T-helper 1 cell treated with Interleukin-12 subunit alpha and Interleukin-12 subunit beta and Interleukin-4 antibody, amounts not matched to agents 30 μg/mL and 1 μg/mL, for 36 hours (primary cell): ENCODE measurements around the gene CPS1.

ENCODE experiments used
- H3K27ac Mint-ChIP-seq: one replicate; pipeline ENCODE4 v1.8.0; 2021; ENCODE audit warnings: mild to moderate bottlenecking, mixed read lengths
- H3K27me3 Mint-ChIP-seq: one replicate; pipeline ENCODE4 v1.8.0; 2021; ENCODE audit warnings: low read depth, mixed read lengths
- H3K36me3 Mint-ChIP-seq: one replicate; pipeline ENCODE4 v1.8.0; 2021; ENCODE audit warnings: low read depth, mixed read lengths
- H3K4me1 Mint-ChIP-seq: one replicate; pipeline ENCODE4 v1.8.0; 2021; ENCODE audit warnings: low read depth, mixed read lengths
- H3K4me3 Mint-ChIP-seq: one replicate; pipeline ENCODE4 v1.8.0; 2021; ENCODE audit warnings: mild to moderate bottlenecking, moderate library complexity, mixed read lengths
- H3K9me3 Mint-ChIP-seq: one replicate; pipeline ENCODE4 v1.8.0; 2021; ENCODE audit warnings: mixed read lengths

CPS1 gene

GRCh38 chr2:210556329-210556980 is at the start of gene CPS1:
Gene CPS1 (plus strand): TSS chr2:210556599. CDS start chr2:210556734, 135 bp downstream.
- Mint-ChIP-seq H3K4me1 (no peaks in the 10 kb centered on the region), H3K36me3 (no peaks in the 10 kb centered on the region), H3K4me3 (no peak within 1 kb of the TSS), H3K27me3 (peaks cover 3% of the 10 kb centered on the region), H3K27ac (no peak within 1 kb of the TSS), H3K9me3 (no peaks in the 10 kb centered on the region)

- no peak overlapping the region for H3K4me3 Mint-ChIP-seq
- H3K36me3 Mint-ChIP-seq: no peaks in the 10 kb centered on the region
- peaks cover 5% of the 10 kb centered on the region for H3K27me3 Mint-ChIP-seq
- H3K9me3 Mint-ChIP-seq: no peaks in the 10 kb centered on the region
- no peak overlapping the region for H3K27ac Mint-ChIP-seq
- H3K4me1 Mint-ChIP-seq: peaks cover 3% of the 10 kb centered on the region
These were observed 40.5 kb upstream of the CPS1 start for GRCh38 chr2:210515911-210516310.

- no peaks in the 10 kb centered on the region for H3K36me3 Mint-ChIP-seq
- H3K27ac Mint-ChIP-seq: no peak overlapping the region
- peaks cover 3% of the 10 kb centered on the region for H3K4me1 Mint-ChIP-seq
- no peak overlapping the region for H3K4me3 Mint-ChIP-seq
- H3K27me3 Mint-ChIP-seq: peaks cover 5% of the 10 kb centered on the region
- no peaks in the 10 kb centered on the region for H3K9me3 Mint-ChIP-seq
These were observed 39.1 kb upstream of the CPS1 start for GRCh38 chr2:210517264-210517663.

- Mint-ChIP-seq H3K36me3 (no peaks in the 10 kb centered on the region), H3K9me3 (no peaks in the 10 kb centered on the region), H3K4me3 (no peak overlapping the region), H3K27ac (no peak overlapping the region), H3K4me1 (peaks cover 3% of the 10 kb centered on the region), H3K27me3 (no peaks in the 10 kb centered on the region)
These were observed 36.8 kb upstream of the CPS1 start for GRCh38 chr2:210519594-210519993.

- peaks cover 3% of the 10 kb centered on the region for H3K4me1 Mint-ChIP-seq
- H3K4me3 Mint-ChIP-seq: no peak overlapping the region
- H3K36me3 Mint-ChIP-seq: no peaks in the 10 kb centered on the region
- H3K9me3 Mint-ChIP-seq: no peaks in the 10 kb centered on the region
- H3K27ac Mint-ChIP-seq: no peak overlapping the region
- no peaks in the 10 kb centered on the region for H3K27me3 Mint-ChIP-seq
These were observed 34.0 kb upstream of the CPS1 start for GRCh38 chr2:210522399-210522798.

GRCh38 chr2:210523650-210524289 is 32.6 kb upstream of the CPS1 start:
- Mint-ChIP-seq H3K36me3 (no peaks in the 10 kb centered on the region), H3K27ac (no peak overlapping the region), H3K27me3 (no peaks in the 10 kb centered on the region), H3K4me1 (peaks cover 3% of the 10 kb centered on the region), H3K9me3 (no peaks in the 10 kb centered on the region), H3K4me3 (no peak overlapping the region)

GRCh38 chr2:210524533-210524932 is 31.9 kb upstream of the CPS1 start:
- no peak overlapping the region for H3K27ac Mint-ChIP-seq
- no peak overlapping the region for H3K4me3 Mint-ChIP-seq
- no peaks in the 10 kb centered on the region for H3K27me3 Mint-ChIP-seq

GRCh38 chr2:210527286-210527685 is 29.1 kb upstream of the CPS1 start:
- Mint-ChIP-seq H3K27ac (no peak overlapping the region), H3K9me3 (no peaks in the 10 kb centered on the region), H3K36me3 (no peaks in the 10 kb centered on the region), H3K4me1 (no peaks in the 10 kb centered on the region), H3K4me3 (no peak overlapping the region), H3K27me3 (no peaks in the 10 kb centered on the region)

More at GRCh38 chr2:210524533-210524932, 31.9 kb upstream of the CPS1 start:
- Mint-ChIP-seq H3K36me3 (no peaks in the 10 kb centered on the region), H3K9me3 (no peaks in the 10 kb centered on the region), H3K4me1 (peaks cover 1% of the 10 kb centered on the region)

- Mint-ChIP-seq H3K4me1 (no peaks in the 10 kb centered on the region), H3K4me3 (no peak overlapping the region), H3K27me3 (peaks cover 3% of the 10 kb centered on the region), H3K9me3 (no peaks in the 10 kb centered on the region), H3K27ac (no peak overlapping the region), H3K36me3 (no peaks in the 10 kb centered on the region)
These were observed 27.7 kb upstream of the CPS1 start for GRCh38 chr2:210528716-210529115.

GRCh38 chr2:210531050-210531449 is 25.3 kb upstream of the CPS1 start:
- Mint-ChIP-seq H3K9me3 (no peaks in the 10 kb centered on the region), H3K4me3 (no peak overlapping the region), H3K27me3 (peaks cover 3% of the 10 kb centered on the region), H3K36me3 (no peaks in the 10 kb centered on the region), H3K27ac (no peak overlapping the region), H3K4me1 (no peaks in the 10 kb centered on the region)

- Mint-ChIP-seq H3K36me3 (no peaks in the 10 kb centered on the region), H3K4me1 (no peaks in the 10 kb centered on the region)
These were observed 24.9 kb upstream of the CPS1 start for GRCh38 chr2:210531482-210531881.

GRCh38 chr2:210533389-210533788 is 23.0 kb upstream of the CPS1 start:
- Mint-ChIP-seq H3K36me3 (no peaks in the 10 kb centered on the region), H3K4me3 (no peak overlapping the region), H3K9me3 (no peaks in the 10 kb centered on the region), H3K27ac (no peak overlapping the region), H3K27me3 (peaks cover 3% of the 10 kb centered on the region), H3K4me1 (no peaks in the 10 kb centered on the region)

More at GRCh38 chr2:210531482-210531881, 24.9 kb upstream of the CPS1 start:
- H3K27me3 Mint-ChIP-seq: peaks cover 3% of the 10 kb centered on the region
- no peak overlapping the region for H3K4me3 Mint-ChIP-seq
- H3K9me3 Mint-ChIP-seq: no peaks in the 10 kb centered on the region
- H3K27ac Mint-ChIP-seq: no peak overlapping the region

- no peaks in the 10 kb centered on the region for H3K36me3 Mint-ChIP-seq
- H3K4me1 Mint-ChIP-seq: no peaks in the 10 kb centered on the region
- no peak overlapping the region for H3K27ac Mint-ChIP-seq
- no peak overlapping the region for H3K4me3 Mint-ChIP-seq
- H3K27me3 Mint-ChIP-seq: peaks cover 3% of the 10 kb centered on the region
- H3K9me3 Mint-ChIP-seq: no peaks in the 10 kb centered on the region
These were observed 21.5 kb upstream of the CPS1 start for GRCh38 chr2:210534879-210535278.

GRCh38 chr2:210536973-210537650 is 19.3 kb upstream of the CPS1 start:
- Mint-ChIP-seq H3K27me3 (peaks cover 3% of the 10 kb centered on the region), H3K27ac (no peak overlapping the region), H3K4me1 (no peaks in the 10 kb centered on the region), H3K9me3 (no peaks in the 10 kb centered on the region), H3K36me3 (no peaks in the 10 kb centered on the region), H3K4me3 (no peak overlapping the region)

GRCh38 chr2:210539035-210539434 is 17.4 kb upstream of the CPS1 start:
- H3K4me3 Mint-ChIP-seq: no peak overlapping the region
- no peaks in the 10 kb centered on the region for H3K36me3 Mint-ChIP-seq
- H3K27ac Mint-ChIP-seq: no peak overlapping the region
- no peaks in the 10 kb centered on the region for H3K9me3 Mint-ChIP-seq
- no peaks in the 10 kb centered on the region for H3K4me1 Mint-ChIP-seq
- no peaks in the 10 kb centered on the region for H3K27me3 Mint-ChIP-seq
